H9 (cell line): Measurements from ENCODE around the gene CD320. TPM values are rescaled to one million over a fixed set of nuclear protein-coding genes. Genes with fewer than 3 reads are reported as not detected.

Experiments
- DNase-seq: peaks from one replicate; pipeline ENCODE4 v3.0.0-alpha.2; 2017
- H2AFZ ChIP-seq: one replicate; pipeline ENCODE4 v1.6.1; 2013; ENCODE audit warnings: mild to moderate bottlenecking, low read length, control low read depth, moderate library complexity
- H2AK5ac ChIP-seq: 2 replicates; pipeline ENCODE4 v1.6.1; 2013; ENCODE audit warnings: low read length, control low read depth, mixed read lengths; ENCODE audit not compliant: insufficient read length
- H2BK120ac ChIP-seq: one replicate; pipeline ENCODE4 v1.6.1; 2013; ENCODE audit warnings: low read depth, mild to moderate bottlenecking, low read length, control low read depth, inconsistent platforms; ENCODE audit not compliant: poor library complexity, severe bottlenecking
- H2BK12ac ChIP-seq: 2 replicates; pipeline ENCODE4 v1.6.1; 2013; ENCODE audit warnings: low read length, control low read depth, mixed read lengths, low read depth; ENCODE audit not compliant: insufficient read length
- H2BK15ac ChIP-seq: 2 replicates; pipeline ENCODE4 v1.6.1; 2013; ENCODE audit warnings: low read depth, low read length, control low read depth
- H2BK20ac ChIP-seq: one replicate; pipeline ENCODE4 v1.6.1; 2013; ENCODE audit warnings: low read depth, mild to moderate bottlenecking, low read length, control low read depth, inconsistent platforms; ENCODE audit not compliant: poor library complexity, severe bottlenecking
- H2BK5ac ChIP-seq: 2 replicates; pipeline ENCODE4 v1.6.1; 2013; ENCODE audit warnings: low read length, control low read depth, mixed read lengths; ENCODE audit not compliant: insufficient read length
- H3K14ac ChIP-seq: 2 replicates; pipeline ENCODE4 v1.6.1; 2013; ENCODE audit warnings: low read length, control low read depth; ENCODE audit not compliant: insufficient read depth
- H3K18ac ChIP-seq: 2 replicates; pipeline ENCODE4 v1.6.1; 2013; ENCODE audit warnings: low read depth, mild to moderate bottlenecking, mixed read lengths, low read length, control low read depth; ENCODE audit not compliant: insufficient read length
- H3K23ac ChIP-seq: 2 replicates; pipeline ENCODE4 v1.6.1; 2013; ENCODE audit warnings: low read length, control low read depth, mixed read lengths, low read depth; ENCODE audit not compliant: insufficient read length
- H3K23me2 ChIP-seq: 2 replicates; pipeline ENCODE4 v1.6.1; 2013; ENCODE audit warnings: low read depth, mild to moderate bottlenecking, mixed read lengths, low read length, control low read depth; ENCODE audit not compliant: insufficient read length, poor library complexity, severe bottlenecking
- H3K27ac ChIP-seq: 2 replicates; pipeline ENCODE4 v1.5.1; 2013; ENCODE audit warnings: low read length, control low read depth, mixed read lengths, low read depth; ENCODE audit not compliant: insufficient read length
- H3K27me3 ChIP-seq: 2 replicates; pipeline ENCODE4 v1.6.1; 2013; ENCODE audit warnings: low read length, control low read depth, inconsistent platforms; ENCODE audit not compliant: insufficient read depth
- H3K4ac ChIP-seq: 2 replicates; pipeline ENCODE4 v1.6.1; 2013; ENCODE audit warnings: low read depth, mild to moderate bottlenecking, control low read depth, inconsistent platforms, low read length, moderate library complexity
- H3K4me1 ChIP-seq: 2 replicates; pipeline ENCODE4 v1.6.1; 2013; ENCODE audit warnings: low read length, control low read depth, inconsistent platforms; ENCODE audit not compliant: insufficient read depth
- H3K4me2 ChIP-seq: 2 replicates; pipeline ENCODE4 v1.6.1; 2013; ENCODE audit warnings: low read length, control low read depth, mixed read lengths; ENCODE audit not compliant: insufficient read length, insufficient read depth
- H3K56ac ChIP-seq: 2 replicates; pipeline ENCODE4 v1.6.1; 2013; ENCODE audit warnings: low read depth, mild to moderate bottlenecking, mixed read lengths, low read length, control low read depth; ENCODE audit not compliant: insufficient read length
- H3K79me1 ChIP-seq: 2 replicates; pipeline ENCODE4 v1.6.1; 2013; ENCODE audit warnings: low read depth, mild to moderate bottlenecking, moderate library complexity, low read length, control low read depth, inconsistent platforms; ENCODE audit not compliant: insufficient read depth, poor library complexity, severe bottlenecking
- H3K79me2 ChIP-seq: 2 replicates; pipeline ENCODE4 v1.6.1; 2013; ENCODE audit warnings: low read length, control low read depth, inconsistent platforms; ENCODE audit not compliant: insufficient read depth
- H3K9ac ChIP-seq: 2 replicates; pipeline ENCODE4 v1.6.1; 2013; ENCODE audit warnings: low read length, control low read depth, mixed read lengths; ENCODE audit not compliant: insufficient read length; ENCODE audit errors: extremely low read depth
- H3K9me3 ChIP-seq: one replicate; pipeline ENCODE4 v1.6.1; 2013; ENCODE audit warnings: low read depth, low read length, inconsistent platforms; ENCODE audit not compliant: control insufficient read depth
- H3T11ph ChIP-seq: one replicate; pipeline ENCODE4 v1.6.1; 2013; ENCODE audit warnings: mild to moderate bottlenecking, low read length, control low read depth, inconsistent platforms
- H4K20me1 ChIP-seq: one replicate; pipeline ENCODE4 v1.6.1; 2013; ENCODE audit not compliant: control insufficient read depth, insufficient read length, insufficient read depth
- H4K5ac ChIP-seq: 2 replicates; pipeline ENCODE4 v1.6.1; 2013; ENCODE audit warnings: low read depth, mild to moderate bottlenecking, mixed read lengths, low read length, control low read depth; ENCODE audit not compliant: insufficient read length
- H4K8ac ChIP-seq: replicated peaks from 2 replicates; pipeline ENCODE4 v1.6.1; 2013; ENCODE audit warnings: low read length, control low read depth, mixed read lengths, low read depth; ENCODE audit not compliant: insufficient read length
- H4K91ac ChIP-seq: 2 replicates; pipeline ENCODE4 v1.6.1; 2013; ENCODE audit warnings: low read depth, mild to moderate bottlenecking, moderate library complexity, mixed read lengths, low read length, control low read depth; ENCODE audit not compliant: insufficient read length
- H3K27ac Mint-ChIP-seq, 3 experiments: 2 replicates in 2 of 3; 3 replicates in 1 of 3; pipeline ENCODE4 v1.8.0; 2020 to 2021; ENCODE audit warnings: mixed read lengths in 3 of 3, mild to moderate bottlenecking in 1 of 3, moderate library complexity in 1 of 3
- H3K27me3 Mint-ChIP-seq: 2 replicates; pipeline ENCODE4 v1.8.0; 2021; ENCODE audit warnings: low read depth, mild to moderate bottlenecking, moderate library complexity, mixed read lengths
- H3K36me3 Mint-ChIP-seq, 3 experiments: 2 replicates in 2 of 3; 3 replicates in 1 of 3; pipeline ENCODE4 v1.8.0; 2020 to 2021; ENCODE audit warnings: low read depth in 3 of 3, mixed read lengths in 3 of 3; ENCODE audit not compliant: insufficient read depth in 1 of 3
- H3K4me1 Mint-ChIP-seq, 2 experiments: 2 replicates each; pipeline ENCODE4 v1.8.0; 2020; ENCODE audit warnings: mixed read lengths in 2 of 2
- H3K4me3 Mint-ChIP-seq, 2 experiments: 2 replicates in 1 of 2; 3 replicates in 1 of 2; pipeline ENCODE4 v1.8.0; 2020 to 2021; ENCODE audit warnings: mild to moderate bottlenecking in 2 of 2, mixed read lengths in 2 of 2, moderate library complexity in 1 of 2
- H3K9me3 Mint-ChIP-seq, 2 experiments: 2 replicates in 1 of 2; 3 replicates in 1 of 2; pipeline ENCODE4 v1.8.0; 2020; ENCODE audit warnings: mild to moderate bottlenecking in 2 of 2, mixed read lengths in 2 of 2, moderate library complexity in 1 of 2
- WGBS: extraction: QIAGEN DNeasy Blood & Tissue Kit; methylation state at CpG from one replicate; pipeline ENCODE4 v1.1.7; 2013; ENCODE audit warnings: missing lambda C conversion rate, low lambda C conversion rate, mixed read lengths; ENCODE audit not compliant: insufficient read length; ENCODE audit errors: extremely low coverage; 5-methylcytosine and 5-hydroxymethylcytosine counted together
- total RNA-seq: library from RNA; stranded (reverse); gene quantifications from 2 replicates; pipeline ENCODE4 v1.2.1, GENCODE V29; 2021
- TF ChIP-seq, protein P1 (sequence below): fragments of 200-600 bp; sonication (generic); conservative IDR thresholded peaks from 3 replicates; pipeline ENCODE4 v1.8.0; 2021; ENCODE audit warnings: antibody characterized with exemption, mild to moderate bottlenecking

CD320 gene
- total RNA-seq, 1 experiment from 2014 or later, result 72.1 TPM

GRCh38 chr19:8255426-8256125 is 52.6 kb downstream of the CD320 start:
- no peak overlapping the region for H3K9ac ChIP-seq
- no peak overlapping the region for H2BK15ac ChIP-seq
- no peak overlapping the region for H2AFZ ChIP-seq
- no peak for DNase-seq
- H2BK12ac ChIP-seq, result no peak overlapping the region
- H2BK120ac ChIP-seq, result no peak overlapping the region
- no peaks in the 10 kb centered on the region for H3K27me3 ChIP-seq
- no peak overlapping the region for H4K5ac ChIP-seq
- peaks cover 6 to 27% of the 10 kb centered on the region in 2 experiments for H3K4me1 Mint-ChIP-seq
- no peak overlapping the region for H3T11ph ChIP-seq
- WGBS, result no CpG with 5 or more reads among the region's 18 CpGs
- H3K27ac Mint-ChIP-seq, result no peak overlapping the region; a peak in 1 of 7 replicates
- no peaks in the 10 kb centered on the region for H3K79me2 ChIP-seq
- no peaks in the 10 kb centered on the region for H3K79me1 ChIP-seq
- no peak overlapping the region for H3K18ac ChIP-seq
- TF ChIP-seq, protein P1, sequence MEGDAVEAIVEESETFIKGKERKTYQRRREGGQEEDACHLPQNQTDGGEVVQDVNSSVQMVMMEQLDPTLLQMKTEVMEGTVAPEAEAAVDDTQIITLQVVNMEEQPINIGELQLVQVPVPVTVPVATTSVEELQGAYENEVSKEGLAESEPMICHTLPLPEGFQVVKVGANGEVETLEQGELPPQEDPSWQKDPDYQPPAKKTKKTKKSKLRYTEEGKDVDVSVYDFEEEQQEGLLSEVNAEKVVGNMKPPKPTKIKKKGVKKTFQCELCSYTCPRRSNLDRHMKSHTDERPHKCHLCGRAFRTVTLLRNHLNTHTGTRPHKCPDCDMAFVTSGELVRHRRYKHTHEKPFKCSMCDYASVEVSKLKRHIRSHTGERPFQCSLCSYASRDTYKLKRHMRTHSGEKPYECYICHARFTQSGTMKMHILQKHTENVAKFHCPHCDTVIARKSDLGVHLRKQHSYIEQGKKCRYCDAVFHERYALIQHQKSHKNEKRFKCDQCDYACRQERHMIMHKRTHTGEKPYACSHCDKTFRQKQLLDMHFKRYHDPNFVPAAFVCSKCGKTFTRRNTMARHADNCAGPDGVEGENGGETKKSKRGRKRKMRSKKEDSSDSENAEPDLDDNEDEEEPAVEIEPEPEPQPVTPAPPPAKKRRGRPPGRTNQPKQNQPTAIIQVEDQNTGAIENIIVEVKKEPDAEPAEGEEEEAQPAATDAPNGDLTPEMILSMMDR, result no peak
- no peak overlapping the region for H3K4me3 Mint-ChIP-seq
- no peak overlapping the region for H2BK5ac ChIP-seq
- H3K9me3 Mint-ChIP-seq, result no peaks in the 10 kb centered on the region
- H3K27me3 Mint-ChIP-seq, result no peaks in the 10 kb centered on the region
- no peak overlapping the region for H3K56ac ChIP-seq
- no peaks in the 10 kb centered on the region for H4K20me1 ChIP-seq
- H3K36me3 Mint-ChIP-seq, result peaks cover 20 to 47% (median 43%) of the 10 kb centered on the region in 3 experiments
- no peak overlapping the region for H3K4me2 ChIP-seq
- H3K9me3 ChIP-seq, result no peaks in the 10 kb centered on the region
- no peaks in the 10 kb centered on the region for H3K4me1 ChIP-seq
- no peak overlapping the region for H2AK5ac ChIP-seq
- no peak overlapping the region for H3K14ac ChIP-seq
- H3K4ac ChIP-seq, result no peak overlapping the region
- no peak overlapping the region for H4K91ac ChIP-seq
- no peaks in the 10 kb centered on the region for H3K23me2 ChIP-seq
- H4K8ac ChIP-seq, result no peak overlapping the region
- no peak overlapping the region for H3K23ac ChIP-seq
- no peak overlapping the region for H2BK20ac ChIP-seq
- H3K27ac ChIP-seq, result no peak overlapping the region
